Measurements from ENCODE around the gene FANCL. TPM values are rescaled to one million over a fixed set of nuclear protein-coding genes. Genes with fewer than 3 reads are reported as not detected.

FANCL gene
- total RNA-seq, 1 experiment from 2014 or later, result 34.5 TPM

Other genes with a start within 250 kb of the FANCL start
- 33.0 TPM for gene VRK2, start 194.5 kb downstream of the FANCL start, total RNA-seq (2021; ENCODE audit: unreplicated experiment)